ENCODE measurements around the gene IL31RA.
"Not testable (repeated sequence)": the region's sequence is repeated elsewhere in the genome, so short reads cannot be mapped to it uniquely, and the experiment has no call there.

DNA sequence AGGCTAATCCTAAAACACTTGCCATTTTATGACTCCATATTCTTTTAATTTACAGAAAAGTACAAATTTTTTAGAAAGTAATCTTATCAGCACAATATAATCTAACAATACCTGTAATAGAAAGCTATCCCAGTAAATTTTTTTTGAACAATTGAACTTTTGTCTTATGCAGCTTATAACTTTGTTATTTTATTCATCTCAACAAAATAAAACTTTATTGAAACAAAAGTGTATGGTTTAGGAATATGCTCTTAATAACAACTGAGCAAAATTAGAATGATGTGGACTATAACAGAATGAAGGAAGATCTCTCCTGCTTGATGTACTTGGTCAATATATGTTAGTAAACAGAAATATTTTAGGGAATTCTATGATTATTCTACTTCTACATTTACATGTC lies 86.4 kb downstream of the IL31RA start:
- TF ChIP-seq CTCF (IDR thresholded peaks at IDR 0.05 in 4 of 5, conservative IDR thresholded peaks at IDR 0.05 in 1 of 5); POLR2A (IDR thresholded peaks at IDR 0.05): not testable (repeated sequence)
